Endothelial cell of umbilical vein (primary cell): Measurements from ENCODE around the gene MAML2. TPM values are rescaled to one million over a fixed set of nuclear protein-coding genes. Genes with fewer than 3 reads are reported as not detected.

Experiments
- BruUV-seq: library from RNA; stranded (reverse); fragments of 400-500 nt; replicated peaks from 2 replicates; lab custom pipeline; 2021; lab: Mats Ljungman, UMichigan
- CTCF ChIA-PET: fragments of 300-600, 350-600 bp; sonication (Branson Sonifier 250); formaldehyde crosslinking; loops from one replicate; lab custom pipeline; 2021; ENCODE audit warnings: antibody characterized with exemption, inconsistent platforms; lab: Charles Lee
- POLR2A ChIA-PET: fragments of 300-600, 350-600 bp; sonication (Branson Sonifier 250); formaldehyde crosslinking; loops from one replicate; lab custom pipeline; 2021; ENCODE audit warnings: antibody characterized with exemption, inconsistent platforms; lab: Charles Lee
- DNase-seq: peaks from one replicate; pipeline ENCODE4 v3.0.0-alpha.2; 2011; ENCODE audit warnings: low read depth, low spot score
- FAIRE-seq: peaks from 2 replicates; lab custom pipeline; 2011; peaks lifted over from hg19 to GRCh38; lab: Jason Lieb, UNC
- H2AFZ ChIP-seq: 2 replicates; pipeline ENCODE4 v1.6.0; 2012; ENCODE audit warnings: low read depth, low read length, control low read depth, inconsistent platforms
- H3K27ac ChIP-seq: 2 replicates; pipeline ENCODE4 v1.5.1; 2011; ENCODE audit warnings: low read depth, mild to moderate bottlenecking, control low read depth, low read length, moderate library complexity; ENCODE audit not compliant: insufficient read depth
- H3K27me3 ChIP-seq, 2 experiments: 2 replicates each; pipeline versions ENCODE4 v1.6.0 to v1.6.1; 2011; ENCODE audit warnings: low read length in 2 of 2, mixed read lengths in 1 of 2; ENCODE audit not compliant: control insufficient read depth in 2 of 2, insufficient read depth in 2 of 2
- H3K36me3 ChIP-seq, 2 experiments: 2 replicates in 1 of 2; 3 replicates in 1 of 2; pipeline ENCODE4 v1.5.1; 2011; ENCODE audit warnings: low read length in 2 of 2, mild to moderate bottlenecking in 1 of 2, moderate library complexity in 1 of 2; ENCODE audit not compliant: control insufficient read depth in 2 of 2, insufficient read depth in 2 of 2; ENCODE audit errors: extremely low read depth in 1 of 2
- H3K4me1 ChIP-seq: 3 replicates; pipeline ENCODE4 v1.5.1; 2011; ENCODE audit warnings: mild to moderate bottlenecking, low read length; ENCODE audit not compliant: control insufficient read depth, insufficient read depth; ENCODE audit errors: extremely low read depth
- H3K4me2 ChIP-seq: 2 replicates; pipeline ENCODE4 v1.6.1; 2011; ENCODE audit warnings: low read length, control low read depth, mixed read lengths; ENCODE audit not compliant: insufficient read depth
- H3K4me3 ChIP-seq, 3 experiments: fragments of 200-600 bp in 1 of 3; sonication (generic), shearing (Covaris generic) in 1 of 3; replicated peaks in 1 of 3; 2 replicates each; pipeline ENCODE4 v1.5.1; 2011 to 2016; ENCODE audit warnings: control low read depth in 3 of 3, low read length in 3 of 3, mild to moderate bottlenecking in 2 of 3, inconsistent platforms in 1 of 3, low read depth in 1 of 3, moderate library complexity in 1 of 3; ENCODE audit not compliant: insufficient read depth in 1 of 3
- H3K79me2 ChIP-seq: 2 replicates; pipeline ENCODE4 v1.6.0; 2012; ENCODE audit warnings: low read length, inconsistent platforms; ENCODE audit not compliant: control insufficient read depth, insufficient read depth
- H3K9ac ChIP-seq: replicated peaks from 2 replicates; pipeline ENCODE3; 2011; ENCODE audit warnings: low read length, control low read depth; ENCODE audit not compliant: insufficient read depth; ENCODE audit errors: extremely low read depth
- H3K9me1 ChIP-seq: replicated peaks from 3 replicates; pipeline ENCODE4 v1.6.0; 2011; ENCODE audit warnings: mild to moderate bottlenecking, low read length; ENCODE audit not compliant: control insufficient read depth, insufficient read depth; ENCODE audit errors: extremely low read depth
- H3K9me3 ChIP-seq: replicated peaks from 2 replicates; pipeline ENCODE4 v1.5.1; 2012; ENCODE audit warnings: low read length, inconsistent platforms; ENCODE audit not compliant: control insufficient read depth, insufficient read depth
- H4K20me1 ChIP-seq: replicated peaks from 2 replicates; pipeline ENCODE3; 2011; ENCODE audit warnings: mild to moderate bottlenecking, low read length; ENCODE audit not compliant: control insufficient read depth, insufficient read depth; ENCODE audit errors: extremely low read depth
- EZH2 ChIP-seq: IDR thresholded peaks from 2 replicates; pipeline ENCODE4 v1.6.1; 2012; ENCODE audit warnings: borderline replicate concordance, low read depth, mild to moderate bottlenecking, moderate library complexity, low read length, inconsistent platforms; ENCODE audit not compliant: severe bottlenecking
- FOS ChIP-seq: IDR thresholded peaks from 2 replicates; pipeline ENCODE4 v1.6.1; 2011; ENCODE audit warnings: mild to moderate bottlenecking, low read length, moderate library complexity, borderline replicate concordance; ENCODE audit not compliant: insufficient read depth
- GATA2 ChIP-seq: IDR thresholded peaks from 2 replicates; pipeline ENCODE4 v1.7.0; 2011; ENCODE audit warnings: low read depth, mild to moderate bottlenecking, moderate library complexity, mixed read lengths, low read length; ENCODE audit not compliant: insufficient read length, insufficient read depth
- MYC ChIP-seq: IDR thresholded peaks from one replicate; pipeline ENCODE4 v1.6.1; 2011; ENCODE audit warnings: mild to moderate bottlenecking, low read depth, low read length
- POLR2A ChIP-seq: IDR thresholded peaks from 2 replicates; pipeline ENCODE4 v1.6.1; 2012; ENCODE audit warnings: low read depth, mild to moderate bottlenecking, control low read depth, low read length
- POLR2AphosphoS5 ChIP-seq: IDR thresholded peaks from 2 replicates; pipeline ENCODE4 v1.6.1; 2012; ENCODE audit warnings: low read depth, mild to moderate bottlenecking, control low read depth, low read length, moderate library complexity; ENCODE audit not compliant: insufficient read depth
- dilution Hi-C: fragments of 300-500 bp; cut with MboI; formaldehyde crosslinking; loops from one replicate; pipeline ENCODE4 v1.15.0; 2019; ENCODE audit warnings: low sequenced_read_pairs; ENCODE audit not compliant: extremely low pct_ligation_motif_present
- intact Hi-C: fragments of 100-400 bp; cut with micrococcal nuclease; formaldehyde crosslinking; loops from one replicate; pipeline ENCODE4 v1.10.0; 2022
- polyA plus RNA-seq, 4 experiments: library from polyadenylated mRNA; depleted of rRNA in 3 of 4; stranded (reverse) in 3 of 4; unstranded in 1 of 4; fragments of >200 nt; gene quantifications; 2 replicates each; pipeline versions ENCODE4 v1.2.1 to v1.2.3, GENCODE V29; 2011 to 2012; ENCODE audit warnings: missing spikeins in 1 of 4
- total RNA-seq: library from RNA; stranded (reverse); gene quantifications from 2 replicates; pipeline ENCODE4 v1.2.3, GENCODE V29; 2021
- TF ChIP-seq, protein P1 (sequence below): IDR thresholded peaks from 2 replicates; pipeline ENCODE4 v1.6.1; 2011; ENCODE audit not compliant: insufficient read depth, insufficient read length
- TF ChIP-seq, protein P2 (sequence below), 2 donors: IDR thresholded peaks; 1 replicate in 1 of 2; 2 replicates in 1 of 2; pipeline ENCODE4 v1.5.1; 2011; ENCODE audit warnings: low read length in 2 of 2, mild to moderate bottlenecking in 2 of 2, moderate library complexity in 2 of 2, control low read depth in 1 of 2, inconsistent platforms in 1 of 2, low read depth in 1 of 2; ENCODE audit not compliant: insufficient read depth in 1 of 2; ENCODE audit errors: extremely low read depth in 1 of 2

MAML2 gene
- total and polyA plus RNA-seq, 2 donors (not counting 3 experiments of a cell fraction or from before 2014, with no cell fraction given): 12.4 to 16.8 TPM

DNA sequence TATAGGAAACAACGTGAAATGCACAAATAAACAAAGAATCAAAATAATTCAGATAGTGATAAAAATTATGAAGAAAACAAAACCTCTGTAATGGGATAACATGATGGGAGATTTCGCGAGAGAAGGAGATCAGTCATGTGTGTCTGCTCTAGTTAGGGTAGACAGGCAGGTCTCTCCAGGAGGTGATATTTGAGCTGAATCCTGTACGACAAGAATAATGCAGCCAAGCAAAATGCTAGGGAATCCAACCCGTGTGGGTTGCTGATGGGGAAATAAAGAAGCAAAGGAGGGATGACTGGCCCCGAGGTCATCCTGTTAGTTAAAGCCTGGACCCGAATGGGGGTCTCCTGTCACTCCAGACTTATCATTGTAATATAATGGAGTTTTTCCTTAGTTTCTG is 16.0 kb downstream of the MAML2 start:
- CTCF ChIA-PET: interaction anchor here (0.8 kb wide), 1 partner anchor 15 kb away, joined by 3 read pairs; no protein-coding TSS in a partner anchor
- no peaks in the 10 kb centered on the region for H3K27me3 ChIP-seq
- FAIRE-seq (no peak), DNase-seq (no peak)
- BruUV-seq: no TSS peak
- no peak overlapping the region for H3K4me3 ChIP-seq
- POLR2A ChIA-PET: no interaction called here
- peaks cover 2% of the 10 kb centered on the region for H3K4me1 ChIP-seq
- no peaks in the 10 kb centered on the region for H4K20me1 ChIP-seq
- peaks cover 7% of the 10 kb centered on the region for H3K79me2 ChIP-seq
- no peak for TF ChIP-seq FOS
- TF ChIP-seq MYC: no peak
- TF ChIP-seq POLR2A: no peak
- TF ChIP-seq POLR2AphosphoS5: no peak
- no peak overlapping the region for H3K4me2 ChIP-seq
- no peaks in the 10 kb centered on the region for H3K9me1 ChIP-seq
- H3K36me3 ChIP-seq: no peaks in the 10 kb centered on the region
- H2AFZ ChIP-seq: no peak overlapping the region
- H3K27ac ChIP-seq: no peak overlapping the region
- intact Hi-C loops: no loop called here
- dilution Hi-C loops: no loop called here
- H3K9me3 ChIP-seq: no peaks in the 10 kb centered on the region
- H3K9ac ChIP-seq: no peak overlapping the region

DNA sequence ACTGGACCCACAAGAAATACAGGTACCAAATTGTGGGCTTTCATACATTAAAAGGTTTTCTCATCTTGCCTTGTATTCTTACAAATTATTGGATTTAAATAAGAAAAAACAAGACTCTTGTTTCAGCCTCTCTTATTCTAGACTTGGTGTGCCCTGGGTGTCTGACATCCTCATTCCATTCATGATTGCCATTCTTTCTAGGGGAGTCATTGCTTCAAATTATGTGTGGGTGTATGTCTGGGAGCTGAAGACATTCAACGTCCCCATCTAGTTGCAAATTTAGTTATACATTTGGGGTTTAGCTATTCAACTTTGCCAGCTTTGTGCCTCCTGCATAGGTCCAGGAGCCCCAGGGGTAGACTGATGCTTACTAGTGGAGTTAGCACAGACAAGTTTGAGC is 18.1 kb downstream of the MAML2 start:
- TF ChIP-seq, protein P1, sequence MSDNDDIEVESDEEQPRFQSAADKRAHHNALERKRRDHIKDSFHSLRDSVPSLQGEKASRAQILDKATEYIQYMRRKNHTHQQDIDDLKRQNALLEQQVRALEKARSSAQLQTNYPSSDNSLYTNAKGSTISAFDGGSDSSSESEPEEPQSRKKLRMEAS: no peak
- TF ChIP-seq FOS (no peak), GATA2 (no peak), MYC (no peak), EZH2 (no peak), POLR2A (no peak), POLR2AphosphoS5 (no peak)
- TF ChIP-seq, protein P2, sequence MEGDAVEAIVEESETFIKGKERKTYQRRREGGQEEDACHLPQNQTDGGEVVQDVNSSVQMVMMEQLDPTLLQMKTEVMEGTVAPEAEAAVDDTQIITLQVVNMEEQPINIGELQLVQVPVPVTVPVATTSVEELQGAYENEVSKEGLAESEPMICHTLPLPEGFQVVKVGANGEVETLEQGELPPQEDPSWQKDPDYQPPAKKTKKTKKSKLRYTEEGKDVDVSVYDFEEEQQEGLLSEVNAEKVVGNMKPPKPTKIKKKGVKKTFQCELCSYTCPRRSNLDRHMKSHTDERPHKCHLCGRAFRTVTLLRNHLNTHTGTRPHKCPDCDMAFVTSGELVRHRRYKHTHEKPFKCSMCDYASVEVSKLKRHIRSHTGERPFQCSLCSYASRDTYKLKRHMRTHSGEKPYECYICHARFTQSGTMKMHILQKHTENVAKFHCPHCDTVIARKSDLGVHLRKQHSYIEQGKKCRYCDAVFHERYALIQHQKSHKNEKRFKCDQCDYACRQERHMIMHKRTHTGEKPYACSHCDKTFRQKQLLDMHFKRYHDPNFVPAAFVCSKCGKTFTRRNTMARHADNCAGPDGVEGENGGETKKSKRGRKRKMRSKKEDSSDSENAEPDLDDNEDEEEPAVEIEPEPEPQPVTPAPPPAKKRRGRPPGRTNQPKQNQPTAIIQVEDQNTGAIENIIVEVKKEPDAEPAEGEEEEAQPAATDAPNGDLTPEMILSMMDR (IDR thresholded peaks at IDR 0.05; ENCODE audit: extremely low read depth in 1 of 2, insufficient read depth in 1 of 2, low read depth in 1 of 2, low read length in 2 of 2): no peak
- POLR2A ChIA-PET: no interaction called here
- Histone ChIP-seq H3K4me3 (no peak overlapping the region), H3K4me2 (no peak overlapping the region), H2AFZ (no peak overlapping the region), H3K9ac (no peak overlapping the region), H4K20me1 (no peaks in the 10 kb centered on the region), H3K36me3 (no peaks in the 10 kb centered on the region), H3K9me1 (no peaks in the 10 kb centered on the region), H3K9me3 (no peaks in the 10 kb centered on the region), H3K27ac (no peak overlapping the region), H3K79me2 (peaks cover 9% of the 10 kb centered on the region), H3K4me1 (peaks cover 2% of the 10 kb centered on the region), H3K27me3 (no peaks in the 10 kb centered on the region)
- DNase-seq: no peak
- no peak for FAIRE-seq
- no TSS peak for BruUV-seq
- dilution Hi-C loops: no loop called here
- CTCF ChIA-PET: interaction anchor here (1.1 to 2.0 kb wide), 3 partner anchors 16 to 489 kb away, joined by 3 to 8 read pairs (median 3); partner anchors contain the start of gene MAML2
- intact Hi-C loops: no loop called here
